ENCODE measurements around the gene IFITM5.
"Not testable (repeated sequence)": the region's sequence is repeated elsewhere in the genome, so short reads cannot be mapped to it uniquely, and the experiment has no call there.

Gene IFITM5

DNA sequence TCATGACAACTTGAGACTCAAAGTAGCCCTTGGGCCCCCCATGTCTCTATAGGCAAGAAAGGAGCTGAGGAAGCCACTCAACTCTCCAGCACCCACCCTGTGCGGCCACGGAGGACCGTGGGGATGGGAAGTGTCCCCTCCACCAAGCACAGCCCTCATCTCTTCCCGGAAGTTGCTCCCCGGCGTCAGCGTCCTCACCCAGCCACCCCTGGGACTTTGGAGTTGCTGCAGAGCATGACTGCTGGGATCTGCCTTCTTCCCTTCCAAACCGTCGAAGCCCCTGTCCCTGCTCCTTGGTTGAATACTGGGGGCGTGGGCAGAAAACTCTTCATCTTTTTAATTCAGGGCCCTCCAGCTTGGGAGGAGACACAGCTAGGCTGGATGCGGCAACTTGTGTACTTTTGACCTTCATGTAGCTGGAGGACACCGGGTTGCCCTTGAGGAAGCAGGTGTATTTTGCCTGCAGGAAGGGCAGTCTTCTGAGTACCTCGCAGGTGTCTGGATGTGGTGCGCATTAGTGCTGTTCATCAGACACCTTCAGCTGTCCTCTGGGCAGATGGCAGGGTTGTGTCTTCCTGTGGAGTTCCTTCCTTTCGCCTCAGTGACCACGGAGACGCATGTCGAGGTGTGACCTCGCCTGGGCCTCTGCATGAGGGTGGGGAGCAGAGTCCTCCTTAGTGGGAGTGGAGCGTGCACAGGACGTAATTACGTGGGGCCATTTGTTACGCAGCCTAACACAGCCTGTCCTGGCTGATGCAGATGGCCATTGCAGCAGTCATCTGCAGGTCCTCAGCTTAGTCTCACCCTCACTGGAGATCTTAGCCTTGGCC, 33.5 kb upstream of the IFITM5 start:
- no peak for TF ChIP-seq JUND (IDR thresholded peaks at IDR 0.05; ENCODE audit: low read depth)
- DNase-seq (ENCODE audit: low read depth in 1 of 2, low spot score in 1 of 2) = no peak
- in situ Hi-C loops (cut with HindIII; ENCODE audit: low pct_unique_long_range_greater_than_20kb, low sequenced_read_pairs) = no loop called here

DNA sequence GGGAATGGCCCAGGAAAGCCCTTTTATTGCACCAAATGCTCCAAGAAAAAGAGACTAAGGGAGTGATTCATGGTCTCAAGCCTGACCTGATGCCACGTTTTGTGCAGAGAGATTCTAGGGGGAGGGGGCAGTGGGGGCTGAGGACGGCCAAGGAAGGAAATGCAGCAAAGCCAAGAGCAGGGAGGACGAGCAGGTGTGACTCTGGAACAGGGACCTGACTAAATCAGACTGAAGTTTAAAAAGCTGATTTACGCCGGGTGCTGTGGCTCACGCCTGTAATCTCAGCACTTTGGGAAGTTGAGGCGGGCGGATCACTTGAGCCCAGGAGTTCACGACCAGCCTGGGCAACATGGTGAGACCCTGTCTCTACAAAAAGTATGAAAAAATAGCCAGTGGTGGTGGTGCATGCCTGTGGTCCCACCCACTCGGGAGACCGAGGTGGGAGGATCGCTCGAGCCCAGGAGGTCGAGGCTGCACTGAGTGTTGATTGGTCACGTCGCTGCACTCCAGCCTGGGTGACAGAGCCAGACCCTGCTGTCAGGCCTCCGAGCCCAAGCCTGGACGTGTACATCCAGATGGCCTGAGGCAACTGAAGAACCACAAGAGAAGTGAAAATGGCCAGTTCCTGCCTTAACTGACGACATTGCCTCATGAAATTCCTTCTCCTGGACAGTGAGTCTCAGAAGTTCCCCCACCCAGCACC, 32.2 kb upstream of the IFITM5 start:
- TF ChIP-seq JUND (IDR thresholded peaks at IDR 0.05; ENCODE audit: low read depth) = no peak
- in situ Hi-C loops (cut with HindIII; ENCODE audit: low pct_unique_long_range_greater_than_20kb, low sequenced_read_pairs) = no loop called here
- DNase-seq (ENCODE audit: low read depth in 1 of 2, low spot score in 1 of 2) = no peak

DNA sequence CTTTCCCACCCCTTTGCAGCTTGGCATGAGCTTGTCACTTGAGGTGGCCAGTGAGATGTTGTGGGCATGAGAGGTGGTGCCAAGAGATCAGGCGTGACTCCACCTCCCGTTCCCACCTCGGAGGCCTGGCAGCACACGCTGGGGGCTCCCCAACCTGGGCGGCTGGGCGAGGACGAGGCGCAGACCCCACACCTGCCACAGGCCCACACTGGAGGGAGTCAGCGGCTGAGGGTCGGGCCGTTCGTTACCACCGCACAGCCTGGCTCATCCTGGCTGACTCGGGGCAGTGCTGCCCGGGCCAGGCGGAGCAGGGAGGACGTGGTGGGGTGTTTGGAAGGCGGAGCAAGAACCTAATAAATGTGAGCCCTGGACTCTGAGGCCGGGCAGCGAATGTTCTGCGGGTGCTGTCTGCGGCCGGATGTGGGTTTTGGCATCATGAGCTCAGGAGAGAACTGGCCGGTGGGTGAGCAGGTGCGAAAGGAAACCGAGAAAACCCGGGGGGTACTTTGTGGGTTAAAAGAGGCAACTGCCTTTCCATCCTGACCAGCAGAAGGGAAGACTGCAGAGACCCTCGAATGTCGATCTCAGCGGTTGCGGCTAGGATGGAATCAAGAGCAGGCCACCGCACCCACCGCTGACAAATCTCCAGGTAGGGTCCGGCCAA, 31.5 kb upstream of the IFITM5 start:
- in situ Hi-C loops (cut with HindIII; ENCODE audit: low pct_unique_long_range_greater_than_20kb, low sequenced_read_pairs) = no loop called here
- DNase-seq (ENCODE audit: low read depth in 1 of 2, low spot score in 1 of 2) = no peak

DNA sequence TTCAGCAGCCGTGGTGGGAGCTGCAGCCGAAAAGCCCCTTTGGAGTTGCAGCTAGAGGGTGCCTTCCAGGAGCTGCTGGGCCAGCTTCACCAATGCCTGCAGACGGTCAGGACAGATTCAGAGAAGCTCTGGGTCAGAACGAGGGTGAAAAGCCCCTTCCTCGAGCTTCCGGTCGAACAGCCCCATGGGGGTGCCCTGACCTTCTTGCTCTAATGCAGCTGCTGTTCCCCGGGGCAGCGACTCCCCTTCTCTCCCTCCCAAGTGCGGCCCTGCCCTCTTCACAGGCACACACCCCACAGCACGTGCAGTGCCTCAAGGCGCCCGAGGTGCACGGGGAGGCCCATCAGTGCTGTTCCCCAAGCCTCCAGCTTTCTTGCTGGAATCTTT, 31.0 kb upstream of the IFITM5 start:
- TF ChIP-seq JUND (IDR thresholded peaks at IDR 0.05; ENCODE audit: low read depth) = no peak
- in situ Hi-C loops (cut with HindIII; ENCODE audit: low pct_unique_long_range_greater_than_20kb, low sequenced_read_pairs) = no loop called here
- DNase-seq (ENCODE audit: low read depth in 1 of 2, low spot score in 1 of 2) = no peak

More for the DNA sequence above, 31.5 kb upstream of the IFITM5 start:
- no peak for TF ChIP-seq JUND (IDR thresholded peaks at IDR 0.05; ENCODE audit: low read depth)

DNA sequence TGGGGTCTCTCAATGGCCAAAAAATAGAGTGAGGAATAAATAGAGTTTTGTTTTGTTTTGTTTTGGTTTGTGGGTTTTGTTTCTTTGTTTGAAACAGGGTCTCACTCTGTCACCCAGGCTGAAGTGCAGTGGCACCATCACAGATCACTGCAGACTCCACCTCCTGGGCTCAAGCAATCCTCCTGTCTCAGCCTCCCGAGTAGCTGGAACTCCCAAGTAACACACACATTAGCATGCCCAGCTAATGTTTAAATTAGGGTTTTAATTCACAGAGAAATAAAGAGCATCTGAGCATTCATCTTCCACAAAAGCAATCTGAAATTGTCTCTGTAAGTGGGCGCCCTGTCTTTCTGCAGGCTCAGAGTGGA, 30.5 kb upstream of the IFITM5 start:
- DNase-seq (ENCODE audit: low read depth in 1 of 2, low spot score in 1 of 2) = no peak
- in situ Hi-C loops (cut with HindIII; ENCODE audit: low pct_unique_long_range_greater_than_20kb, low sequenced_read_pairs) = no loop called here
- TF ChIP-seq JUND (IDR thresholded peaks at IDR 0.05; ENCODE audit: low read depth) = no peak

DNA sequence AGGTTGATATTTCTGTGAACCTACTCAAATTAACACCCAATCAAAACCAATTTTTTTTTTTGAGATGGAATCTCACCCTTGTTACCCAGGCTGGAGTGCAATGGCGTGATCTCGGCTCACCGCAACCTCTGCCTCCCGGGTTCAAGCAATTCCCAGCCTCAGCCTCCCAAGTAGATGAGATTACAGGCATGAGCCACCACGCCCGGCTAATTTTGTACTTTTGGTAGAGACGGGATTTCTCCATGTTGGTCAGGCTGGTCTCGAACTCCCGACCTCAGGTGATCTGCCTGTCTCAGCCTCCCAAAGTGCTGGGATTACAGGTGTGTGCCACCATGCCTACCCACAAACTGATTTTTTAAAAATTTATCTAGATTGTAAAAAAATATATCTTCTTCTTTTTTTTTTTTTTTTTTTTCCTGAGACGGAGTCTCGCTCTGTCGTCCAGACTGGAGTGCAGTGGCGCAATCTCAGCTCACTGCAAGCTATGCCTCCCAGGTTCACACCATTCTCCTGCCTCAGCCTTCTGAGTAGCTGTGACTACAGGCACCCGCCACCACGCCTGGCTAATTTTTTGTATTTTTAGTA, 29.3 kb upstream of the IFITM5 start:
- in situ Hi-C loops (cut with HindIII; ENCODE audit: low pct_unique_long_range_greater_than_20kb, low sequenced_read_pairs); DNase-seq (ENCODE audit: low read depth in 1 of 2, low spot score in 1 of 2): not testable (repeated sequence)

DNA sequence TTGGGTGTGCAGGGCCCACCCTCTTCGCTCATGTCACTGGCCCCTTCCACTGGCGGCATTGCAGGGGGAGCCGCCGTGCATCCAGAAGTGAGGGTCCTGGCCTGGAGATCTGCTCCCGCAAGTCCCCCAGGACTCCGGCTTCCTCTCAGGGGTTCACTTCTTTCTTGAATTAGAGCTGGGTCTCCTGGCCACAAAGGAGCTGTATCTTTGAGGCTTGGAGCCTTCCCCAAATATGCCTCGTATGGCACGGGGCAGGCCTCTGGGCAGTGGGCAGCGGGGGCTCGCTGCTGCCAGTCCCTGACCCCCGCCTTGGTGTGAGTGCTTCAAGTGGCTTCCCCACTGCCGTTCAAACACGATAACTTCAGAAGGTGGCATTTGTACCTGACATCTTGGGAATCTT, 28.7 kb upstream of the IFITM5 start:
- TF ChIP-seq JUND (IDR thresholded peaks at IDR 0.05; ENCODE audit: low read depth) = no peak
- no peak for DNase-seq (ENCODE audit: low read depth in 1 of 2, low spot score in 1 of 2)
- in situ Hi-C loops (cut with HindIII; ENCODE audit: low pct_unique_long_range_greater_than_20kb, low sequenced_read_pairs) = no loop called here

DNA sequence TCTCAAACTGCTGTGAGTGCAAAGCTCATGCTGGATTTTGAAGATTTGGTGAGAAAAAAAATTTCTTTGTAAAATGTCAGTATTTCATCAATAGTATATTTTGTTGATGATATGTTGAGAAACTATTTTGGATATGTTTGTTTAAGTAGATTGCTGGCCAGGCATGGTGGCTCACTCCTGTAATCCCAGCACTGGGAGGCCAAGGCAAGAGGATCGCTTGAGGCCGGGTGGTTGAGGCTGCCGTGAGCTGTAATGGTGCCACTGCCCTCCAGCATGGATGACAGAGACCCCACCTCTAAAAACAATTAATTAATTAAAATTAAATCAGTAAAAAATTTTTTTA, 28.2 kb upstream of the IFITM5 start:
- no peak for TF ChIP-seq JUND (IDR thresholded peaks at IDR 0.05; ENCODE audit: low read depth)
- DNase-seq (ENCODE audit: low read depth in 1 of 2, low spot score in 1 of 2) = no peak
- in situ Hi-C loops (cut with HindIII; ENCODE audit: low pct_unique_long_range_greater_than_20kb, low sequenced_read_pairs) = no loop called here

DNA sequence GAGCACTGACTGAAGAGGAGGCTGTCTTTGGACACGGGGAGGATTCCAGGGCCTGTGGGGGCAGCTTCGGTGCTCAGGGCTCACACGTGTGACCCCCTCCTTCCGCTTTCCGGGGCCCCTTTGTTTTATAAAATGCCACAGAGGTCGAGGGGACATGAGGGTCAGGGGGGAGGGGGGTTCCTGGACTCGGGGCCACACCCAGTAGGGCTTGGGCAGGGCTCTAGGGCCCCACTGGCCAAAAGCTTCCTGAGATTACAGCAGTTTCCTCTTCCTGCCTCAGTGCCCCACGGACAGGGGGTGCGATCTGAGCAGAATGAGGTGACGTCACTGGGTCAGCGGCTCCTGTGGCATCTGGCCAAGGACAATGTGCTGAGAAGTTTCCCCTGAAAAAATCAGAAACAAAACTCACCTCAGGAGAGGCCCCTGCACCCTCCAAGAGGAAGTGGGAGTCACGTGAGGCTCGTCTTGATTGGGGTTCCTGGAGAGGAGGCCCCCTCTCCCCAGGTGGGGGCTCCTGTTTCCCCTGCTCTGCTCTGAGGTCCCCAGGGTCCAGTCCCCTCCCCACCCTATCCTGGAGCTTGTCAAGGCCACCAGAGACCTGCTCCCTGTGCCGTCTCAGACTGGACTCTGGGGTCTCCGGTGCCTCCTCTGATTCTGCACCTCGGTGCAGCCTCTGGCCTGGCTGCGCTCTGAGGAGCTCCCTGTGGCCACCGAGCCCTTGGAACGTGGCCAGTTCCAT, 27.7 kb upstream of the IFITM5 start:
- no peak for DNase-seq (ENCODE audit: low read depth in 1 of 2, low spot score in 1 of 2)
- no peak for TF ChIP-seq JUND (IDR thresholded peaks at IDR 0.05; ENCODE audit: low read depth)
- in situ Hi-C loops (cut with HindIII; ENCODE audit: low pct_unique_long_range_greater_than_20kb, low sequenced_read_pairs) = no loop called here

DNA sequence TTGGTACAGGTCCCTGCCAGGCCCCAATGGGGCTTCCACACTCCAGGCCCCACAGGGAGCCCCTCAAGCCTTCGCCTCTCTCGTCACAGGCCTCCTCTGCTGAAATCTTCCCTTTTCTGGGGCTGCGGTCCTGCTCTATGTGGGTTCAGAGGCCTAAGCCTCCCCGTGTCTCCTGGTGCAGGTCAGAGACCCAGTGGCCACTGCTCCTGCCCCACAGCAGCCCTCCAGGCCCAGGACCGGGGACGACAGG, 27.2 kb upstream of the IFITM5 start:
- DNase-seq (ENCODE audit: low read depth in 1 of 2, low spot score in 1 of 2) = no peak
- no peak for TF ChIP-seq JUND (IDR thresholded peaks at IDR 0.05; ENCODE audit: low read depth)
- in situ Hi-C loops (cut with HindIII; ENCODE audit: low pct_unique_long_range_greater_than_20kb, low sequenced_read_pairs) = no loop called here

DNA sequence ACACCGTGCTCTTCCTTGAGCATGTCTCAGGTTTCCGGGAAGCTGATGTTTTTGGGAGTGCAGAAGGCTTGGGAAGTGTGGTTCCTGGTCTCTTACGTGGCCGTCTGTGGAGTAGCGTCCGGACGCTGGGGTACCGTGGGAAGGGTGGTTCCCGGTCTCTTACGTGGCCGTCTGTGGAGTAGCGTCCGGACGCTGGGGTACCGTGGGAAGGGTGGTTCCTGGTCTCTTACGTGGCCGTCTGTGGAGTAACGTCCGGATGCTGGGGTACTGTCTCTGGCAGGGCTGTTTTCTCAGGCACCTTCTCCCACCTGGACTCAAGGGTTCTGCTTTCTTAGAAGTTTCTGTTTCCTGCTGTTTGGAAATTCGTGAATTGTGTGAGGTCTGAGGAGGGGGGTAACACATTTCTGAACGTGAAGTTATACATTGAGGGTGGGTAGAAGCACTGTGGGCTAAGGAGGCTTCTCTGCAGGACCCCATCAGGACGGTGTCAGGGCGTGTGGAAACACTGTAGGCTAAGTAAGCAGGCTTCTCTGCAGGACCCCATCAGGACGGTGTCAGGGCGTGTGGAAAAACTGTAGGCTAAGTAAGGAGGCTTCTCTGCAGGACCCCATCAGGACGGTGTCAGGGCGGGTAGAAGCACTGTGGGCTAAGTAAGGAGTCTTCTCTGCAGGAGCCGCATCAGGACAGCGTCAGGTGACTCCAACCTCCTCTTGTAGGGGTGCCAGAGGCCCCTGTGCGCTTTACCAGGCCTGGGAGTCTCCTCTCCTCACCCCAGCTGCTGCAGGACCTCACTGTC, 26.7 kb upstream of the IFITM5 start:
- in situ Hi-C loops (cut with HindIII; ENCODE audit: low pct_unique_long_range_greater_than_20kb, low sequenced_read_pairs) = no loop called here
- no peak for TF ChIP-seq JUND (IDR thresholded peaks at IDR 0.05; ENCODE audit: low read depth)
- DNase-seq (ENCODE audit: low read depth in 1 of 2, low spot score in 1 of 2) = no peak

DNA sequence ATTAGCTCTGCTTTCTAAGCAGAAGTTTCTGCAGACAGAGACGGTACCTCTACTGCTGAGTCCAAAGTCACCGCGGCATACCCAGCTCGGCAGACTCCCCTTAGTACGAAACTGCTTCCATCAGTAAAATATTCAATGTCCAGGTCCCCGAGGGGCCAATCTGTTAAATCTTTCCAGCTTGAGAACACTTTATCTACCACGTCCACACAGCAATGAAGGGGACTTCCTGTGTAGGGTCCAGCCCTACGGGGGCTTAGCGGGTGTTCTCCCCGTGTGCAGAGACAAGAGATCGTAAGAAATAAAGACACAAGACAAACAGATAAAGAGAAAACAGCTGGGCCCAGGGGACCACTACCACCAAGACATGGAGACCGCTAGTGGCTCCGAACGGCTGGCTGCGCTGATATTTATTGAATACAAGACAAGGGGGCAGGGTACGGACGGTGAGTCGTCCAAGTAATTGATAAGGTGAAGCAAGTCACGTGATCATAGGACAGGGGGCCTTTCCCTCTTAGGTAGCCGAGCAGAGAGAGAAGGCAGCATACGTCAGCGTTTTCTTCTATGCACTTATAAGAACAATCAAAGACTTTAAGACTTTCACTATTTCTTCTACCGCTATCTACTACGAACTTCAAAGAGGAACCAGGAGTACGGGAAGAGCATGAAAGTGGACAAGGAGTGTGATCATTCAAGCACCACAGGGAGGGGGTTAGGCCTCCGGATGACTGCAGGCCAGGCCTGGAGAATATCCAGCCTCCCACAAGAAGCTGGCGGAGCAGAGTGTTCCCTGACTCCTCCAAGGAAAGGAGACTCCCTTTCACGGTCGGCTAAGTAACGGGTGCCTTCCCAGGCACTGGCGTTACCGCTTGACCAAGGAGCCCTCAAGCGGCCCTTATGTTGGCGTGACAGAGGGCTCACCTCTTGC, 25.5 kb upstream of the IFITM5 start:
- DNase-seq (ENCODE audit: low read depth in 1 of 2, low spot score in 1 of 2); in situ Hi-C loops (cut with HindIII; ENCODE audit: low pct_unique_long_range_greater_than_20kb, low sequenced_read_pairs): not testable (repeated sequence)
